Measurements from ENCODE around the gene BRD8.
A peak's percentile ranks its signal among the peaks of the same experiment; 100 is the strongest.
"Not testable (repeated sequence)": the region's sequence is repeated elsewhere in the genome, so short reads cannot be mapped to it uniquely, and the experiment has no call there.

The BRD8 gene

GRCh38 chr5:138178516-138179276 is at the start of gene BRD8, which contains the start of gene KIF20A:
BRD8 (minus strand) TSS chr5:138178630; CDS start chr5:138178614, 16 bp downstream.
KIF20A (plus strand) TSS chr5:138179112; CDS start chr5:138179681, 569 bp downstream.
- no peaks in the 10 kb centered on the region for H3K9me3 ChIP-seq (ENCODE audit: control insufficient read depth, low read length)
- H3K4me3 ChIP-seq (ENCODE audit: low read length): peak within 1 kb of the TSS; percentile 98
- no peaks in the 10 kb centered on the region for H3K27me3 ChIP-seq (replicated peaks; ENCODE audit: control insufficient read depth, insufficient read depth, low read length)
- peak within 1 kb of the TSS; percentile 96 for H3K9ac ChIP-seq (ENCODE audit: low read length)
- H3K4me1 ChIP-seq (ENCODE audit: control insufficient read depth, insufficient read depth, low read length): peaks cover 18% of the 10 kb centered on the region
- DNase-seq (ENCODE audit: low read depth): peak; percentile 98
- peaks cover 14% of the 10 kb centered on the region for H3K36me3 ChIP-seq (ENCODE audit: control insufficient read depth, insufficient read depth, low read length, severe bottlenecking)

GRCh38 chr5:138226910-138227309 is 48.5 kb upstream of the BRD8 start:
- Histone ChIP-seq H3K4me1 (ENCODE audit: control insufficient read depth, insufficient read depth, low read length) (peaks cover 20% of the 10 kb centered on the region), H3K27me3 (replicated peaks; ENCODE audit: control insufficient read depth, insufficient read depth, low read length) (peaks cover 15% of the 10 kb centered on the region), H3K9me3 (ENCODE audit: control insufficient read depth, low read length) (peaks cover 19% of the 10 kb centered on the region), H3K9ac (ENCODE audit: low read length) (no peak overlapping the region), H3K36me3 (ENCODE audit: control insufficient read depth, insufficient read depth, low read length, severe bottlenecking) (no peaks in the 10 kb centered on the region), H3K4me3 (ENCODE audit: low read length) (no peak overlapping the region)
- no peak for DNase-seq (ENCODE audit: low read depth)

GRCh38 chr5:138224712-138225111 is 46.3 kb upstream of the BRD8 start:
- Histone ChIP-seq H3K9me3 (ENCODE audit: control insufficient read depth, low read length) (peaks cover 19% of the 10 kb centered on the region), H3K27me3 (replicated peaks; ENCODE audit: control insufficient read depth, insufficient read depth, low read length) (peaks cover 19% of the 10 kb centered on the region)

GRCh38 chr5:138223532-138223931 is 45.1 kb upstream of the BRD8 start:
- no peak for DNase-seq (ENCODE audit: low read depth)

More at GRCh38 chr5:138224712-138225111, 46.3 kb upstream of the BRD8 start:
- no peak for DNase-seq (ENCODE audit: low read depth)
- Histone ChIP-seq H3K4me1 (ENCODE audit: control insufficient read depth, insufficient read depth, low read length) (peaks cover 2% of the 10 kb centered on the region), H3K9ac (ENCODE audit: low read length) (no peak overlapping the region), H3K36me3 (ENCODE audit: control insufficient read depth, insufficient read depth, low read length, severe bottlenecking) (no peaks in the 10 kb centered on the region), H3K4me3 (ENCODE audit: low read length) (no peak overlapping the region)

GRCh38 chr5:138216799-138217198 is 38.4 kb upstream of the BRD8 start:
- Histone ChIP-seq H3K4me1 (ENCODE audit: control insufficient read depth, insufficient read depth, low read length) (peaks cover 11% of the 10 kb centered on the region), H3K27me3 (replicated peaks; ENCODE audit: control insufficient read depth, insufficient read depth, low read length) (peaks cover 5% of the 10 kb centered on the region), H3K9me3 (ENCODE audit: control insufficient read depth, low read length) (no peaks in the 10 kb centered on the region), H3K4me3 (ENCODE audit: low read length) (no peak overlapping the region), H3K9ac (ENCODE audit: low read length) (no peak overlapping the region), H3K36me3 (ENCODE audit: control insufficient read depth, insufficient read depth, low read length, severe bottlenecking) (no peaks in the 10 kb centered on the region)
- DNase-seq (ENCODE audit: low read depth): no peak

More at GRCh38 chr5:138223532-138223931, 45.1 kb upstream of the BRD8 start:
- Histone ChIP-seq H3K9ac (ENCODE audit: low read length) (no peak overlapping the region), H3K36me3 (ENCODE audit: control insufficient read depth, insufficient read depth, low read length, severe bottlenecking) (no peaks in the 10 kb centered on the region), H3K9me3 (ENCODE audit: control insufficient read depth, low read length) (peaks cover 19% of the 10 kb centered on the region), H3K4me3 (ENCODE audit: low read length) (no peak overlapping the region), H3K27me3 (replicated peaks; ENCODE audit: control insufficient read depth, insufficient read depth, low read length) (peaks cover 19% of the 10 kb centered on the region), H3K4me1 (ENCODE audit: control insufficient read depth, insufficient read depth, low read length) (peaks cover 2% of the 10 kb centered on the region)

- H3K27me3 ChIP-seq (replicated peaks; ENCODE audit: control insufficient read depth, insufficient read depth, low read length): no peaks in the 10 kb centered on the region
- peak; percentile 99 for DNase-seq (ENCODE audit: low read depth)
- no peaks in the 10 kb centered on the region for H3K9me3 ChIP-seq (ENCODE audit: control insufficient read depth, low read length)
- peak within 1 kb of the TSS; percentile 96 for H3K4me3 ChIP-seq (ENCODE audit: low read length)
- H3K9ac ChIP-seq (ENCODE audit: low read length): peak within 1 kb of the TSS; percentile 95
- H3K36me3 ChIP-seq (ENCODE audit: control insufficient read depth, insufficient read depth, low read length, severe bottlenecking): no peaks in the 10 kb centered on the region
- H3K4me1 ChIP-seq (ENCODE audit: control insufficient read depth, insufficient read depth, low read length): peaks cover 12% of the 10 kb centered on the region
Measured at GRCh38 chr5:138213161-138214029, 35.0 kb upstream of the BRD8 start, which contains the start of gene CDC23. CDC23 (minus strand) TSS chr5:138213323; CDS start chr5:138213312, 11 bp downstream.

GRCh38 chr5:138212828-138213160 is 34.4 kb upstream of the BRD8 start:
- H3K27me3 ChIP-seq (replicated peaks; ENCODE audit: control insufficient read depth, insufficient read depth, low read length): no peaks in the 10 kb centered on the region
- no peaks in the 10 kb centered on the region for H3K36me3 ChIP-seq (ENCODE audit: control insufficient read depth, insufficient read depth, low read length, severe bottlenecking)
- H3K9ac ChIP-seq (ENCODE audit: low read length): peak overlapping the region; percentile 95
- peaks cover 12% of the 10 kb centered on the region for H3K4me1 ChIP-seq (ENCODE audit: control insufficient read depth, insufficient read depth, low read length)
- H3K4me3 ChIP-seq (ENCODE audit: low read length): peak overlapping the region; percentile 96
- H3K9me3 ChIP-seq (ENCODE audit: control insufficient read depth, low read length): no peaks in the 10 kb centered on the region
- DNase-seq (ENCODE audit: low read depth): peak; percentile 58

- H3K4me3 ChIP-seq (ENCODE audit: low read length): no peak overlapping the region
- H3K9ac ChIP-seq (ENCODE audit: low read length): no peak overlapping the region
- no peak for DNase-seq (ENCODE audit: low read depth)
- H3K4me1 ChIP-seq (ENCODE audit: control insufficient read depth, insufficient read depth, low read length): peaks cover 12% of the 10 kb centered on the region
- H3K9me3 ChIP-seq (ENCODE audit: control insufficient read depth, low read length): no peaks in the 10 kb centered on the region
- no peaks in the 10 kb centered on the region for H3K27me3 ChIP-seq (replicated peaks; ENCODE audit: control insufficient read depth, insufficient read depth, low read length)
- peaks cover 12% of the 10 kb centered on the region for H3K36me3 ChIP-seq (ENCODE audit: control insufficient read depth, insufficient read depth, low read length, severe bottlenecking)
Measured at GRCh38 chr5:138210985-138211384, 32.6 kb upstream of the BRD8 start.

- H3K9ac ChIP-seq (ENCODE audit: low read length); H3K4me3 ChIP-seq (ENCODE audit: low read length); H3K4me1 ChIP-seq (ENCODE audit: control insufficient read depth, insufficient read depth, low read length); DNase-seq (ENCODE audit: low read depth); H3K9me3 ChIP-seq (ENCODE audit: control insufficient read depth, low read length); H3K27me3 ChIP-seq (replicated peaks; ENCODE audit: control insufficient read depth, insufficient read depth, low read length): not testable (repeated sequence)
- H3K36me3 ChIP-seq (ENCODE audit: control insufficient read depth, insufficient read depth, low read length, severe bottlenecking): peaks cover 54% of the 10 kb centered on the region
Measured at GRCh38 chr5:138193859-138194258, 15.4 kb upstream of the BRD8 start.

- H3K4me1 ChIP-seq (ENCODE audit: control insufficient read depth, insufficient read depth, low read length): no peaks in the 10 kb centered on the region
- H3K27me3 ChIP-seq (replicated peaks; ENCODE audit: control insufficient read depth, insufficient read depth, low read length): no peaks in the 10 kb centered on the region
- no peak for DNase-seq (ENCODE audit: low read depth)
- H3K9ac ChIP-seq (ENCODE audit: low read length): no peak overlapping the region
- no peaks in the 10 kb centered on the region for H3K9me3 ChIP-seq (ENCODE audit: control insufficient read depth, low read length)
- peaks cover 54% of the 10 kb centered on the region for H3K36me3 ChIP-seq (ENCODE audit: control insufficient read depth, insufficient read depth, low read length, severe bottlenecking)
- no peak overlapping the region for H3K4me3 ChIP-seq (ENCODE audit: low read length)
Measured at GRCh38 chr5:138192826-138193225, 14.4 kb upstream of the BRD8 start.

GRCh38 chr5:138188626-138189025 is 10.2 kb upstream of the BRD8 start:
- H3K9ac ChIP-seq (ENCODE audit: low read length): no peak overlapping the region
- H3K4me1 ChIP-seq (ENCODE audit: control insufficient read depth, insufficient read depth, low read length): no peaks in the 10 kb centered on the region
- H3K27me3 ChIP-seq (replicated peaks; ENCODE audit: control insufficient read depth, insufficient read depth, low read length): no peaks in the 10 kb centered on the region
- H3K36me3 ChIP-seq (ENCODE audit: control insufficient read depth, insufficient read depth, low read length, severe bottlenecking): peaks cover 88% of the 10 kb centered on the region
- no peak overlapping the region for H3K4me3 ChIP-seq (ENCODE audit: low read length)
- no peaks in the 10 kb centered on the region for H3K9me3 ChIP-seq (ENCODE audit: control insufficient read depth, low read length)
- no peak for DNase-seq (ENCODE audit: low read depth)

Measured in adipocyte (in vitro differentiated cells).